GM21825 (cell line): ENCODE results near the gene GPR31.
"Not testable (repeated sequence)": the region's sequence is repeated elsewhere in the genome, so short reads cannot be mapped to it uniquely, and the experiment has no call there.

Source experiments
- ATAC-seq: cut with Tn5 transposase; IDR thresholded peaks from one replicate; pipeline ENCODE4 v1.9.1; 2021; ENCODE audit warnings: mild to moderate bottlenecking, moderate library complexity; ENCODE audit not compliant: unreplicated experiment

GPR31 gene

GRCh38 chr6:167157863-167158262 lies at the start of gene GPR31:
GPR31 (minus strand) TSS chr6:167157980; CDS start chr6:167157831, 149 bp downstream.
- no peak for ATAC-seq

GRCh38 chr6:167207527-167207926 lies 49.7 kb upstream of the GPR31 start:
- ATAC-seq, result no peak

- not testable (repeated sequence) for ATAC-seq
These were observed 47.5 kb upstream of the GPR31 start for GRCh38 chr6:167205316-167205715.

GRCh38 chr6:167204059-167204348 lies 46.2 kb upstream of the GPR31 start:
- ATAC-seq, result not testable (repeated sequence)

- not testable (repeated sequence) for ATAC-seq
These were observed 45.7 kb upstream of the GPR31 start for GRCh38 chr6:167203261-167204058.

GRCh38 chr6:167202613-167203012 lies 44.8 kb upstream of the GPR31 start:
- not testable (repeated sequence) for ATAC-seq

- ATAC-seq, result no peak
These were observed 43.0 kb upstream of the GPR31 start for GRCh38 chr6:167200806-167201205.

GRCh38 chr6:167195941-167196610 lies 38.3 kb upstream of the GPR31 start:
- ATAC-seq, result not testable (repeated sequence)

- not testable (repeated sequence) for ATAC-seq
These were observed 35.8 kb upstream of the GPR31 start for GRCh38 chr6:167193515-167194125.

GRCh38 chr6:167191043-167191583 lies 33.3 kb upstream of the GPR31 start:
- ATAC-seq, result not testable (repeated sequence)

GRCh38 chr6:167187275-167187674 lies 29.5 kb upstream of the GPR31 start:
- ATAC-seq, result not testable (repeated sequence)

- not testable (repeated sequence) for ATAC-seq
These were observed 27.3 kb upstream of the GPR31 start for GRCh38 chr6:167185101-167185500.

- ATAC-seq, result peak; percentile 83
These were observed 25.1 kb upstream of the GPR31 start for GRCh38 chr6:167182913-167183314.

GRCh38 chr6:167181351-167181750 lies 23.6 kb upstream of the GPR31 start:
- not testable (repeated sequence) for ATAC-seq

- ATAC-seq, result not testable (repeated sequence)
These were observed 22.3 kb upstream of the GPR31 start for GRCh38 chr6:167180086-167180485.

- ATAC-seq, result not testable (repeated sequence)
These were observed 21.3 kb upstream of the GPR31 start for GRCh38 chr6:167178896-167179655.

- not testable (repeated sequence) for ATAC-seq
These were observed 19.5 kb upstream of the GPR31 start for GRCh38 chr6:167177271-167177670.

- not testable (repeated sequence) for ATAC-seq
These were observed 14.2 kb upstream of the GPR31 start for GRCh38 chr6:167172011-167172410.

- not testable (repeated sequence) for ATAC-seq
These were observed 13.5 kb upstream of the GPR31 start for GRCh38 chr6:167171300-167171699.

GRCh38 chr6:167169867-167170266 lies 12.1 kb upstream of the GPR31 start:
- ATAC-seq, result not testable (repeated sequence)

- not testable (repeated sequence) for ATAC-seq
These were observed 10.5 kb upstream of the GPR31 start for GRCh38 chr6:167168296-167168695.
